AG09309 (cell line): ENCODE results near the gene HSFX2.
"Not testable (repeated sequence)": the region's sequence is repeated elsewhere in the genome, so short reads cannot be mapped to it uniquely, and the experiment has no call there.

Source experiments
- DNase-seq: peaks from one replicate; pipeline ENCODE4 v3.0.0-alpha.2; 2010; ENCODE audit warnings: low read depth
- H3K4me3 ChIP-seq: 2 replicates; pipeline ENCODE4 v1.5.1; 2011; ENCODE audit warnings: mild to moderate bottlenecking, low read depth, low read length, moderate library complexity; ENCODE audit not compliant: control insufficient read depth
- TF ChIP-seq, protein P1 (sequence below): IDR thresholded peaks from 2 replicates; pipeline ENCODE4 v1.5.1; 2011; ENCODE audit warnings: mild to moderate bottlenecking, low read depth, low read length, inconsistent platforms; ENCODE audit not compliant: insufficient read depth, control insufficient read depth; ENCODE audit errors: missing control alignments

The HSFX2 gene

DNA sequence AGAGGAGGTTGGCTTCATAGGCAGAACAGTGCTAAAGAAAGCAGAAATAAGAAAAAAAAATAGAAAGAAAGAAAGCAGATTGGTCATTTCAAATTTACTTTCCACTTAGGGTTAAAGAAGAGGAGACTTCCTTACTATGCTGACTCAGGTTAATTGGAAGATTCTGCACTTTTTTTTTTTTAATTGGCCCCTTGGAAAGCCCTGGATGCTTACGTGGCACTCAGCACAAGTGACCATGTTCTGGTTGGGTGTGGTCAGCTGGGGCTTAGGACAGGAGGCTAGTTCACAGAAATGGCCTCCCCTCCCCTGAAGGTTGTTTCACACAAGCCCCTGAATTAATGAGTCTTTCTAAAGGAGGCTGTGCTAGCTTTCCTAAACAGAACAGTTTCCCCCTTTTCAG, 22.4 kb downstream of the HSFX2 start:
- no peak for DNase-seq
- TF ChIP-seq, protein P1, sequence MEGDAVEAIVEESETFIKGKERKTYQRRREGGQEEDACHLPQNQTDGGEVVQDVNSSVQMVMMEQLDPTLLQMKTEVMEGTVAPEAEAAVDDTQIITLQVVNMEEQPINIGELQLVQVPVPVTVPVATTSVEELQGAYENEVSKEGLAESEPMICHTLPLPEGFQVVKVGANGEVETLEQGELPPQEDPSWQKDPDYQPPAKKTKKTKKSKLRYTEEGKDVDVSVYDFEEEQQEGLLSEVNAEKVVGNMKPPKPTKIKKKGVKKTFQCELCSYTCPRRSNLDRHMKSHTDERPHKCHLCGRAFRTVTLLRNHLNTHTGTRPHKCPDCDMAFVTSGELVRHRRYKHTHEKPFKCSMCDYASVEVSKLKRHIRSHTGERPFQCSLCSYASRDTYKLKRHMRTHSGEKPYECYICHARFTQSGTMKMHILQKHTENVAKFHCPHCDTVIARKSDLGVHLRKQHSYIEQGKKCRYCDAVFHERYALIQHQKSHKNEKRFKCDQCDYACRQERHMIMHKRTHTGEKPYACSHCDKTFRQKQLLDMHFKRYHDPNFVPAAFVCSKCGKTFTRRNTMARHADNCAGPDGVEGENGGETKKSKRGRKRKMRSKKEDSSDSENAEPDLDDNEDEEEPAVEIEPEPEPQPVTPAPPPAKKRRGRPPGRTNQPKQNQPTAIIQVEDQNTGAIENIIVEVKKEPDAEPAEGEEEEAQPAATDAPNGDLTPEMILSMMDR = no peak
- H3K4me3 ChIP-seq = no peak overlapping the region

GRCh38 chrX:149571770-149572169, 23.3 kb downstream of the HSFX2 start:
- H3K4me3 ChIP-seq = no peak overlapping the region
- TF ChIP-seq, protein P1 = no peak
- DNase-seq = no peak

- DNase-seq = peak; percentile 39
- TF ChIP-seq, protein P1 = no peak
- H3K4me3 ChIP-seq = no peak overlapping the region
Measured at GRCh38 chrX:149570668-149571067, 24.4 kb downstream of the HSFX2 start.

- TF ChIP-seq, protein P1 = no peak
- no peak overlapping the region for H3K4me3 ChIP-seq
- no peak for DNase-seq
Measured at GRCh38 chrX:149569770-149570169, 25.3 kb downstream of the HSFX2 start.

- DNase-seq = no peak
- H3K4me3 ChIP-seq = no peak overlapping the region
- TF ChIP-seq, protein P1 = no peak
Measured at GRCh38 chrX:149568701-149569296, 26.3 kb downstream of the HSFX2 start.

DNA sequence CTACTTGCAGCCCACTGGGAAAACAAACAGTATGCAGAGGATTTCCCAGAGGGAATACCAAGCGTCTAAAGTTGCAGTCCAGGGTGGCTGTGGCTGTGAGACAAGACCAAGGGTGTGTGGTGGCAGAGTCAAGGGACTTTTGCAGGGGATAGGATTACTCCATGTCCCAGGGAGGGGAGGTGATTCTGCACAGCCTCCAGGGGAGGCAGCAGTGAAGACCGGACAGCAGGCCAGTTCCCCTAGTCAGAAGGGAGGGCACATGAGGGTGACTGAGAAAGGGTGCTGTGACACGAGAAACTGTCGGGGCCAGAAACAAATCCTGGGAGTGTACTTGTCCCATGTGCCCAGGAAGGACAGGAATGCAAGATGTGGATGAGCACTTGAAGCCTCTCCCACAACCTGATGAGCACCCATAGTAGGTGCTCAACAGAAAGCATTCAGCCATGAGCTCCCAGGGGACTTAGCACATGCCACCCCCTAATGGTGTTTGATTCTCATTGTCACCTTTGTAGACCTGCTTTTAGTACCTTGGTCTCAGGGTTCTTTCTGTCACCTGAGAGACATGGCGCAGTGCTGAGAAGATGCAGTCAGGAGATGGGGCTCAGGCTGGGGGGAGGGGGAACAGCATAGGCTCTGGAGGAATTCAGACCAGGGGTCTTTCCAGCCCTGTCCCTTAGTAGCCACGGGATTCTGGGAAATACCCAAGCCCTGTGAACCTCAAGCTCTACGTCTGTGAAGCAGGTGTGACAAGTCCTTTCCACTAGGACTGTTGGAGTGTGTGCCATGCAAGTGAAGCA, 27.3 kb downstream of the HSFX2 start:
- H3K4me3 ChIP-seq = no peak overlapping the region
- DNase-seq = no peak
- TF ChIP-seq, protein P1 = no peak

- DNase-seq = no peak
- H3K4me3 ChIP-seq = no peak overlapping the region
- TF ChIP-seq, protein P1 = no peak
Measured at GRCh38 chrX:149563359-149563758, 31.8 kb downstream of the HSFX2 start.

GRCh38 chrX:149555251-149555650, 39.9 kb downstream of the HSFX2 start:
- H3K4me3 ChIP-seq, DNase-seq: not testable (repeated sequence)

DNA sequence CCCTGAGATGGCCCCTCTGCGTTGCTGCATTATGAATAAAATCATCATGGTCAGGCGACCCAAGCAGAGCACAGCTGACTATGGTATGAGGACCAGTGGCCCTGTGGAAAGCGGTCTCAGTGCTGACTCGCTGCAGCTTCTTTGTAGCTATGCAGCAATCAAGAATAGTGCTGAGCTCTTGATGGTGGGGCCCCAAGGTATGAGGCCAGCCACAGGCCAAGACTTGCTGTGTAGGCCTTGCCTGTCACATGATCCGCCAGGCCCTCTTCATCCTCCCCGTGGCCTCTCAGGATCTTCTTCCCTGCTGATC, 43.2 kb downstream of the HSFX2 start:
- H3K4me3 ChIP-seq, DNase-seq: not testable (repeated sequence)

- DNase-seq, H3K4me3 ChIP-seq: not testable (repeated sequence)
Measured at GRCh38 chrX:149551245-149551938, 43.7 kb downstream of the HSFX2 start.
